ENCODE data around the gene SEZ6. TPM values are rescaled to one million over a fixed set of nuclear protein-coding genes. Genes with fewer than 3 reads are reported as not detected.

The SEZ6 gene
- total RNA-seq, 2 donors from 2014 or later: 0.37 TPM; not detected in 1

DNA sequence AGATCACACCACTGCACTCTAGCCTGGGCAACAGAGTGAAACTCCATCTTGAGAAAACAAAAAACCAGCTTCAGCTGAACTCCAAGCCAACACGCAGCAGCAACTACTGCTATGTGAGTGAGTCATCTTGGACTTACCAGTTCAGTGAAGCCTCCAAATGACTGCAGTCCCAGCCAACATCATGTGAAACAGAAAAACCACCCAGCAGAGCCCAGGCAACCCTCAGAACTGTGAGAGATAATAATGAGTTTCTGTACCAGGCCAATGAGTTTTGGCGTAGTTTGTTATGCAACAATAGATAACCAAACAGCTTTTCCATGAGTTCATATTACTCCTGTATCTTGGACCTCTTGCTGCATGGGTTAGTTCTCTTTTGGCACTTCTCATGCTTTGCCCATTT is 77.8 kb downstream of the SEZ6 start:
- Histone ChIP-seq H3K27ac (no peak overlapping the region), H3K4me1 (no peaks in the 10 kb centered on the region), H3K27me3 (no peaks in the 10 kb centered on the region), H3K9me3 (no peaks in the 10 kb centered on the region), H3K4me3 (no peak overlapping the region), H3K9ac (ENCODE audit: low read depth in 2 of 2, low read length in 2 of 2) (no peak overlapping the region), H3K36me3 (peaks cover 5% of the 10 kb centered on the region)
- DNase-seq: no peak
- TF ChIP-seq, protein P1, sequence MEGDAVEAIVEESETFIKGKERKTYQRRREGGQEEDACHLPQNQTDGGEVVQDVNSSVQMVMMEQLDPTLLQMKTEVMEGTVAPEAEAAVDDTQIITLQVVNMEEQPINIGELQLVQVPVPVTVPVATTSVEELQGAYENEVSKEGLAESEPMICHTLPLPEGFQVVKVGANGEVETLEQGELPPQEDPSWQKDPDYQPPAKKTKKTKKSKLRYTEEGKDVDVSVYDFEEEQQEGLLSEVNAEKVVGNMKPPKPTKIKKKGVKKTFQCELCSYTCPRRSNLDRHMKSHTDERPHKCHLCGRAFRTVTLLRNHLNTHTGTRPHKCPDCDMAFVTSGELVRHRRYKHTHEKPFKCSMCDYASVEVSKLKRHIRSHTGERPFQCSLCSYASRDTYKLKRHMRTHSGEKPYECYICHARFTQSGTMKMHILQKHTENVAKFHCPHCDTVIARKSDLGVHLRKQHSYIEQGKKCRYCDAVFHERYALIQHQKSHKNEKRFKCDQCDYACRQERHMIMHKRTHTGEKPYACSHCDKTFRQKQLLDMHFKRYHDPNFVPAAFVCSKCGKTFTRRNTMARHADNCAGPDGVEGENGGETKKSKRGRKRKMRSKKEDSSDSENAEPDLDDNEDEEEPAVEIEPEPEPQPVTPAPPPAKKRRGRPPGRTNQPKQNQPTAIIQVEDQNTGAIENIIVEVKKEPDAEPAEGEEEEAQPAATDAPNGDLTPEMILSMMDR (IDR thresholded peaks at IDR 0.05): no peak
- intact Hi-C loops (cut with DNase I): no loop called here

DNA sequence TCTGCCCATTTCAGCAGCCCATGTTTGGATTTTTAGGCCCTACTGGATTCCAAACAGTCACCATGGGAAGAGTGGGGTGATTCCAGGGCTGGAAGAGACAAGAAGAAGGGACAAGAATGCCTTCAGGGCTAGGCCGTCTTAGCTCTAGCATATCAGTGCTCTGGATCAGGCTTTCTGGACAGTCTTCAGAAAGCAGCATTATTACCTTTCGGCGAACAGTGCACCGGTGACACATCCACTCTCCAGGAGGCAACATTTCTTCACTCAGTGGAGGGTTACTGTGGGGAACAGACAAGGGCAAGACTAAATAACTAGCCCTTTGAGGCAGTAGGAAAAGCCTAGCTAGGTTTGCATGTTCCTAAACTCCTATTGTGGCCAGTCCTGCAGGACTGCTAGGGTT is 79.0 kb downstream of the SEZ6 start:
- Histone ChIP-seq H3K9ac (ENCODE audit: low read depth in 2 of 2, low read length in 2 of 2) (no peak overlapping the region), H3K4me1 (no peaks in the 10 kb centered on the region), H3K9me3 (no peaks in the 10 kb centered on the region), H3K27me3 (no peaks in the 10 kb centered on the region), H3K4me3 (no peak overlapping the region), H3K27ac (peak overlapping the region; percentile 57), H3K36me3 (peaks cover 5% of the 10 kb centered on the region)
- no peak for DNase-seq
- TF ChIP-seq, protein P1 (IDR thresholded peaks at IDR 0.05): no peak
- intact Hi-C loops (cut with DNase I): no loop called here

DNA sequence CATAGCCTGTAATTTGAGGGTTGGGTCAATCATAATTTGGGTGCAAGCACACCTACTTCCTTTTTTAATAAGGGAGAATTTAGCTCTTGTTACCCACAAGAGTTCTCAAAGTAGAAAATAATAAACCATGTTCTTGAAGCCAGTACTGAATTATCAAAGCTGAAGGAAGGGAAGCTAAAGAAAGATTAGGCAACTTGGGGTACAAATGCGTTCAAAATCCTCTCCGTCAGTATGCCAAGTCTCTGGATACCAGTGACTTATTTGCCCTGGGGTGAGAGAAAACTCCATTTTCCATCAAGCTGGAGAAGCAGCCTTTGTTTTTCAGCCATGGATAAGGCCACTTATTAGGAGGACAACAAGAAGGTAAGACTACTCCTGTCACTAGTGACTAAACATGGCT is 79.5 kb downstream of the SEZ6 start:
- Histone ChIP-seq H3K4me1 (no peaks in the 10 kb centered on the region), H3K27ac (peak overlapping the region; percentile 57), H3K9ac (ENCODE audit: low read depth in 2 of 2, low read length in 2 of 2) (no peak overlapping the region), H3K4me3 (no peak overlapping the region), H3K36me3 (peaks cover 5% of the 10 kb centered on the region), H3K27me3 (no peaks in the 10 kb centered on the region), H3K9me3 (no peaks in the 10 kb centered on the region)
- TF ChIP-seq, protein P1 (IDR thresholded peaks at IDR 0.05): no peak
- DNase-seq: no peak
- intact Hi-C loops (cut with DNase I): no loop called here

DNA sequence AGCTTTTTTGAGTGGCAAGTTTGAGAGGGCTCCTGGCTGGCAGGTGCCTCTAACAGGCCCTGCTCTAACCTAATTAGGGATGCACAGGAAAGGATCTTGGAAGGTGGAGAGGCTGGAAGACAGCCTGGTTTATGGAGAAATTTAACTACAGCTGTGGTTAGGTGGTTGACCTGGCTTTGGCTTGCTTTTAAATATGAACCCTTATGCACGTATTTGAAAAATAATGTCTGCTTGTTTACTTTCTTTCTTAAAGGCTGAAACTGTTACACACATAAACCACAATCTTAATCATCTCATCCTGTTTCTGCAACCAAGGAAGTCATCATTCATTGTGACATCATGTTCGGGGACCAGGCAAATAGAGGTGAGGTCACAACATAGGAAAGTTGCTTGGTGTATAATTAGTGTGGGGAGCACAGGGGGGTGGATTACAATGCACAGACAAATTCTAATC is 79.9 kb downstream of the SEZ6 start:
- intact Hi-C loops (cut with DNase I): no loop called here
- peak overlapping the region; percentile 54 for H3K27ac ChIP-seq
- peaks cover 5% of the 10 kb centered on the region for H3K36me3 ChIP-seq
- no peaks in the 10 kb centered on the region for H3K4me1 ChIP-seq
- no peak overlapping the region for H3K9ac ChIP-seq (ENCODE audit: low read depth in 2 of 2, low read length in 2 of 2)
- TF ChIP-seq, protein P1 (IDR thresholded peaks at IDR 0.05): no peak
- H3K9me3 ChIP-seq: no peaks in the 10 kb centered on the region
- no peaks in the 10 kb centered on the region for H3K27me3 ChIP-seq
- no peak overlapping the region for H3K4me3 ChIP-seq
- DNase-seq: no peak

DNA sequence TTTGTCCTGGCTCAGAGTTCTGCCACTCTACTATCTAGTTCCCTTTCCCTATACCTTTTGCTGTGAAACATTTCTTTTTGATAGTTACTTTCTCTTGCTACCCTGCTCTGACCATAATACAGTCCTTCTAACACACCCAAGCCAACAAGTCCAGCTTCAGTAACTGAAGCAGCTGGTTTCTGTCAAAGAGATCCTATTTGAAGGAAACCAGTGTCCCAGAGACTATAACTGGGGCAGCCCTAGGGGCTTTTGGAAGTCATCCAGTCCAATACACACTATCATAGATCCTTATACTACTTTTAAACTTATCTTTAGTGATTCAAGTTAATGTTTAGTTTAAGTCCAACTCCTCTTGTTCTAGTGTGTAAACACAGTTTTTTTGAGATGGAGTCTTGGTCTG is 85.6 kb downstream of the SEZ6 start:
- H3K4me1 ChIP-seq: no peaks in the 10 kb centered on the region
- peaks cover 18% of the 10 kb centered on the region for H3K36me3 ChIP-seq
- H3K4me3 ChIP-seq: no peak overlapping the region
- intact Hi-C loops (cut with DNase I): no loop called here
- TF ChIP-seq, protein P1 (IDR thresholded peaks at IDR 0.05): no peak
- no peaks in the 10 kb centered on the region for H3K27me3 ChIP-seq
- H3K27ac ChIP-seq: no peak overlapping the region
- H3K9me3 ChIP-seq: no peaks in the 10 kb centered on the region
- no peak for DNase-seq
- no peak overlapping the region for H3K9ac ChIP-seq (ENCODE audit: low read depth in 2 of 2, low read length in 2 of 2)
